ENCODE measurements around the gene HIRA.

HIRA gene

DNA sequence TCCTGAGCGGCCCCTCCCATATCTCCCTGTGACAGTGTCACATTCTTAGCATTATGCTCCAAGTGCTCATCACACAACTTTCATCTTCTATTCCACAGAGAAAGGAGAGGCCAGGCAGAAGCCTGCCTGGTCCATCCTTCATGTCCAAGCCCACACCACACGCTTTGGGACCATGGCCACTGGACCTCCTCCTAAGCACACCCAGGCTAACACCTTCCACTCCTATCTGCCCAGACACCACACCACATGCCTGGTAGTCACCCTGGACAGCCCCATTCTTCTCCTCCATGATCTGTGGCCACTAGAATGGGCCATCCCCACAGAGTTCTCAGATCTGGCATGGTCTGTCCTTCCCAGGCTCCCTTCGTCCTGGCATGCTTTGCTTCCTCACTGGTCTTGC is 55.3 kb downstream of the HIRA start:
- Histone ChIP-seq H2BK5ac (ENCODE audit: low read length) (no peak overlapping the region), H2BK120ac (ENCODE audit: low read depth, low read length) (no peak overlapping the region), H3K4me1 (ENCODE audit: control insufficient read depth in 2 of 2, insufficient read depth in 1 of 2, low read depth in 1 of 2, low read length in 2 of 2) (no peaks in the 10 kb centered on the region), H3K4me3 (ENCODE audit: low read length in 2 of 2) (peak overlapping the region in 1 of 2 donors; percentile 18), H3K9ac (ENCODE audit: low read depth, low read length, poor library complexity) (no peak overlapping the region), H3K4me2 (ENCODE audit: insufficient read depth, low read length, poor library complexity, severe bottlenecking) (no peak overlapping the region), H3K27ac (replicated peaks; ENCODE audit: low read length) (no peak overlapping the region), H2BK15ac (ENCODE audit: low read length) (no peak overlapping the region), H4K8ac (ENCODE audit: low read depth, low read length) (no peak overlapping the region), H3K79me1 (ENCODE audit: low read depth, low read length) (no peaks in the 10 kb centered on the region), H3K36me3 (replicated peaks in 1 of 2; ENCODE audit: control insufficient read depth in 2 of 2, insufficient read depth in 2 of 2, low read length in 2 of 2) (peaks cover 48 to 85% of the 10 kb centered on the region in 2 donors), H3K23ac (ENCODE audit: low read depth, low read length, poor library complexity) (no peak overlapping the region), H4K91ac (ENCODE audit: low read depth, low read length, poor library complexity) (no peak overlapping the region), H3K18ac (ENCODE audit: low read length) (no peak overlapping the region), H2BK12ac (ENCODE audit: low read length) (no peak overlapping the region), H3K9me3 (replicated peaks in 1 of 2; ENCODE audit: control insufficient read depth in 2 of 2, insufficient read depth in 1 of 2, low read depth in 1 of 2, low read length in 2 of 2) (peaks cover 0 to 2% of the 10 kb centered on the region in 2 donors), H3K27me3 (ENCODE audit: control insufficient read depth in 3 of 3, insufficient read depth in 3 of 3, low read depth in 1 of 3, low read length in 3 of 3) (no peaks in the 10 kb centered on the region), H3K14ac (ENCODE audit: low read length) (no peak overlapping the region), H2AK5ac (ENCODE audit: low read depth, low read length) (no peak overlapping the region), H3K4ac (ENCODE audit: low read length) (no peak overlapping the region), H2AFZ (ENCODE audit: low read length) (no peak overlapping the region)
- WGBS, 2 donors (ENCODE audit: extremely low coverage in 2 of 2, insufficient read length in 2 of 2, insufficient replicate concordance in 1 of 2) = no CpG with 5 or more reads among the region's 3 CpGs
- DNase-seq (ENCODE audit: low spot score) = no peak

GRCh38 chr22:19375435-19375834 is 56.1 kb downstream of the HIRA start:
- H3K36me3 ChIP-seq (replicated peaks in 1 of 2; ENCODE audit: control insufficient read depth in 2 of 2, insufficient read depth in 2 of 2, low read length in 2 of 2) = peaks cover 48 to 87% of the 10 kb centered on the region in 2 donors
- no peaks in the 10 kb centered on the region for H3K4me1 ChIP-seq (ENCODE audit: control insufficient read depth in 2 of 2, insufficient read depth in 1 of 2, low read depth in 1 of 2, low read length in 2 of 2)
- no peak overlapping the region for H4K8ac ChIP-seq (ENCODE audit: low read depth, low read length)
- WGBS, 2 donors (ENCODE audit: extremely low coverage in 2 of 2, insufficient read length in 2 of 2, insufficient replicate concordance in 1 of 2) = no CpG with 5 or more reads among the region's 8 CpGs
- H4K91ac ChIP-seq (ENCODE audit: low read depth, low read length, poor library complexity) = no peak overlapping the region
- DNase-seq (ENCODE audit: low spot score) = no peak
- no peak overlapping the region for H3K23ac ChIP-seq (ENCODE audit: low read depth, low read length, poor library complexity)
- H2BK120ac ChIP-seq (ENCODE audit: low read depth, low read length) = no peak overlapping the region
- no peaks in the 10 kb centered on the region for H3K27me3 ChIP-seq (ENCODE audit: control insufficient read depth in 3 of 3, insufficient read depth in 3 of 3, low read depth in 1 of 3, low read length in 3 of 3)
- no peak overlapping the region for H3K9ac ChIP-seq (ENCODE audit: low read depth, low read length, poor library complexity)
- no peak overlapping the region for H2AFZ ChIP-seq (ENCODE audit: low read length)
- no peak overlapping the region for H2BK5ac ChIP-seq (ENCODE audit: low read length)
- no peak overlapping the region for H2BK15ac ChIP-seq (ENCODE audit: low read length)
- H2BK12ac ChIP-seq (ENCODE audit: low read length) = no peak overlapping the region
- H2AK5ac ChIP-seq (ENCODE audit: low read depth, low read length) = no peak overlapping the region
- peaks cover 0 to 2% of the 10 kb centered on the region in 2 donors for H3K9me3 ChIP-seq (replicated peaks in 1 of 2; ENCODE audit: control insufficient read depth in 2 of 2, insufficient read depth in 1 of 2, low read depth in 1 of 2, low read length in 2 of 2)
- no peak overlapping the region for H3K18ac ChIP-seq (ENCODE audit: low read length)
- H3K4ac ChIP-seq (ENCODE audit: low read length) = no peak overlapping the region
- no peak overlapping the region for H3K27ac ChIP-seq (replicated peaks; ENCODE audit: low read length)
- no peak overlapping the region for H3K4me3 ChIP-seq (ENCODE audit: low read length in 2 of 2)
- H3K14ac ChIP-seq (ENCODE audit: low read length) = no peak overlapping the region
- no peaks in the 10 kb centered on the region for H3K79me1 ChIP-seq (ENCODE audit: low read depth, low read length)
- no peak overlapping the region for H3K4me2 ChIP-seq (ENCODE audit: insufficient read depth, low read length, poor library complexity, severe bottlenecking)

DNA sequence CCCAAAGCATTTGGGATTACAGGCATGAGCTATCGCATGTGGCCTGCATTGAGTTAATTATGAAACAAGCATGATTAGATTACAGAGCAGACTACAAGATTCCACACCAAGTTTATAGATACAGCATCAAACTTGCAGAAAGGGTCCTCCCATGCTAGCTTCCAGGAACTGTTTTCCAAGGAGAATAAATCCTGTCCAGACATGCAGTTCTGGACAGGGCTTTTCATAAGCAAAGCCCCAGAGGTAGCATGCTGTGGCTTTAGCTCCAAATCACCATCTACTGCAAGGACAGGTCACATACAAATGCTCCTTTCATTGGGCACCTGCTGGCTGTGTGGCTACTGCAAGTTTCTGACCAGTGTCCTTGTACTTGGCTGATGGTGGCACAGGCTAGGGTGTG is 57.1 kb downstream of the HIRA start:
- no peak overlapping the region for H2AFZ ChIP-seq (ENCODE audit: low read length)
- peaks cover 49 to 92% of the 10 kb centered on the region in 2 donors for H3K36me3 ChIP-seq (replicated peaks in 1 of 2; ENCODE audit: control insufficient read depth in 2 of 2, insufficient read depth in 2 of 2, low read length in 2 of 2)
- no peak overlapping the region for H3K4me3 ChIP-seq (ENCODE audit: low read length in 2 of 2)
- no peak overlapping the region for H3K4ac ChIP-seq (ENCODE audit: low read length)
- WGBS, 2 donors (ENCODE audit: extremely low coverage in 2 of 2, insufficient read length in 2 of 2, insufficient replicate concordance in 1 of 2) = no CpG with 5 or more reads among the region's 1 CpG
- H2BK120ac ChIP-seq (ENCODE audit: low read depth, low read length) = no peak overlapping the region
- no peak for DNase-seq (ENCODE audit: low spot score)
- H4K91ac ChIP-seq (ENCODE audit: low read depth, low read length, poor library complexity) = no peak overlapping the region
- H2AK5ac ChIP-seq (ENCODE audit: low read depth, low read length) = no peak overlapping the region
- no peak overlapping the region for H2BK5ac ChIP-seq (ENCODE audit: low read length)
- no peak overlapping the region for H3K23ac ChIP-seq (ENCODE audit: low read depth, low read length, poor library complexity)
- H3K79me1 ChIP-seq (ENCODE audit: low read depth, low read length) = no peaks in the 10 kb centered on the region
- no peak overlapping the region for H3K4me2 ChIP-seq (ENCODE audit: insufficient read depth, low read length, poor library complexity, severe bottlenecking)
- no peak overlapping the region for H3K9ac ChIP-seq (ENCODE audit: low read depth, low read length, poor library complexity)
- no peaks in the 10 kb centered on the region for H3K4me1 ChIP-seq (ENCODE audit: control insufficient read depth in 2 of 2, insufficient read depth in 1 of 2, low read depth in 1 of 2, low read length in 2 of 2)
- H3K27ac ChIP-seq (replicated peaks; ENCODE audit: low read length) = no peak overlapping the region
- H3K14ac ChIP-seq (ENCODE audit: low read length) = no peak overlapping the region
- no peak overlapping the region for H4K8ac ChIP-seq (ENCODE audit: low read depth, low read length)
- peaks cover 0 to 2% of the 10 kb centered on the region in 2 donors for H3K9me3 ChIP-seq (replicated peaks in 1 of 2; ENCODE audit: control insufficient read depth in 2 of 2, insufficient read depth in 1 of 2, low read depth in 1 of 2, low read length in 2 of 2)
- no peak overlapping the region for H3K18ac ChIP-seq (ENCODE audit: low read length)
- no peaks in the 10 kb centered on the region for H3K27me3 ChIP-seq (ENCODE audit: control insufficient read depth in 3 of 3, insufficient read depth in 3 of 3, low read depth in 1 of 3, low read length in 3 of 3)
- no peak overlapping the region for H2BK12ac ChIP-seq (ENCODE audit: low read length)
- no peak overlapping the region for H2BK15ac ChIP-seq (ENCODE audit: low read length)

DNA sequence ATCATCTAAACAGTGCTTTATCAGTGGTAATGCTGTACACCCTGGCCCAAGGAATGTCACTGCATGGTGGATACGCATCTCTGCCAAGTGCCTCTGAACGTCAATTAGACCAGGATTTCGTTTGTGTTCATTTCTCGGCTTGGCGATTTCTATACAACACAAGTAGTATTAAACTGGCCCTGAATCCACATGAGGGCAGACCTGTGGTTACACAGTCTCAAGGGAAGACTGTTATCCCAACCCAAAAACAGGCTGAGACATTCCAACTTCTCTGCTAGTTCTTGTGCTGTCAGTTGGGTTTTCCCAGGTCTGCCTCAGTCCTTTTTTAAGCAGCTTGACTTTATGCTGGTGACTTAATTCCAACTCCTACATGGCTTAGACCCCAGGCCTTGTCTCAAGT is 58.1 kb downstream of the HIRA start:
- Histone ChIP-seq H3K36me3 (replicated peaks in 1 of 2; ENCODE audit: control insufficient read depth in 2 of 2, insufficient read depth in 2 of 2, low read length in 2 of 2) (peaks cover 57 to 98% of the 10 kb centered on the region in 2 donors), H3K27ac (replicated peaks; ENCODE audit: low read length) (no peak overlapping the region), H2BK15ac (ENCODE audit: low read length) (no peak overlapping the region), H2BK12ac (ENCODE audit: low read length) (no peak overlapping the region), H3K14ac (ENCODE audit: low read length) (no peak overlapping the region), H2BK5ac (ENCODE audit: low read length) (no peak overlapping the region), H3K4me3 (ENCODE audit: low read length in 2 of 2) (no peak overlapping the region), H2AK5ac (ENCODE audit: low read depth, low read length) (no peak overlapping the region), H3K18ac (ENCODE audit: low read length) (no peak overlapping the region), H3K23ac (ENCODE audit: low read depth, low read length, poor library complexity) (no peak overlapping the region), H4K91ac (ENCODE audit: low read depth, low read length, poor library complexity) (no peak overlapping the region), H3K4me1 (ENCODE audit: control insufficient read depth in 2 of 2, insufficient read depth in 1 of 2, low read depth in 1 of 2, low read length in 2 of 2) (no peaks in the 10 kb centered on the region), H3K4ac (ENCODE audit: low read length) (no peak overlapping the region), H2AFZ (ENCODE audit: low read length) (no peak overlapping the region), H3K4me2 (ENCODE audit: insufficient read depth, low read length, poor library complexity, severe bottlenecking) (no peak overlapping the region), H4K8ac (ENCODE audit: low read depth, low read length) (no peak overlapping the region), H3K9me3 (replicated peaks in 1 of 2; ENCODE audit: control insufficient read depth in 2 of 2, insufficient read depth in 1 of 2, low read depth in 1 of 2, low read length in 2 of 2) (peaks cover 0 to 2% of the 10 kb centered on the region in 2 donors), H3K79me1 (ENCODE audit: low read depth, low read length) (no peaks in the 10 kb centered on the region), H2BK120ac (ENCODE audit: low read depth, low read length) (no peak overlapping the region), H3K27me3 (ENCODE audit: control insufficient read depth in 3 of 3, insufficient read depth in 3 of 3, low read depth in 1 of 3, low read length in 3 of 3) (no peaks in the 10 kb centered on the region), H3K9ac (ENCODE audit: low read depth, low read length, poor library complexity) (no peak overlapping the region)
- WGBS, 2 donors (ENCODE audit: extremely low coverage in 2 of 2, insufficient read length in 2 of 2, insufficient replicate concordance in 1 of 2) = no CpG with 5 or more reads among the region's 5 CpGs
- no peak for DNase-seq (ENCODE audit: low spot score)

All from neuronal stem cell (in vitro differentiated cells).